H1 (cell line): Measurements from ENCODE around the gene MOB2. TPM values are rescaled to one million over a fixed set of nuclear protein-coding genes. Genes with fewer than 3 reads are reported as not detected.

Experiments used
- GABPA ChIP-seq: IDR thresholded peaks from 2 replicates; pipeline ENCODE4 v1.6.1; 2011; ENCODE audit warnings: mild to moderate bottlenecking, low read length, moderate library complexity, borderline replicate concordance; ENCODE audit not compliant: insufficient read depth
- KDM1A ChIP-seq: fragments of 200-600, 300-600 bp; sonication (generic); IDR thresholded peaks from 2 replicates; pipeline ENCODE4 v1.7.1; 2016; ENCODE audit warnings: mild to moderate bottlenecking, low read length, borderline replicate concordance
- NANOG ChIP-seq: IDR thresholded peaks from 2 replicates; pipeline ENCODE4 v1.6.1; 2011; ENCODE audit warnings: low read length, low read depth, mild to moderate bottlenecking, inconsistent platforms; ENCODE audit not compliant: insufficient read depth, poor library complexity, severe bottlenecking
- SIN3A ChIP-seq, 2 experiments: IDR thresholded peaks in 1 of 2; conservative IDR thresholded peaks in 1 of 2; 2 replicates each; pipeline ENCODE4 v1.6.1; 2011 to 2012; ENCODE audit warnings: low read length in 2 of 2, improper control_type of control experiment in 1 of 2, low read depth in 1 of 2, mild to moderate bottlenecking in 1 of 2
- TCF12 ChIP-seq: IDR thresholded peaks from 2 replicates; pipeline ENCODE4 v1.6.1; 2011; ENCODE audit warnings: low read depth, mild to moderate bottlenecking, low read length
- polyA plus RNA-seq, 7 experiments: library from polyadenylated mRNA; depleted of rRNA in 3 of 7; stranded (reverse) in 5 of 7; unstranded in 2 of 7; fragments of >200 nt in 5 of 7; fragments of 200-250 nt in 2 of 7; gene quantifications; 1 replicate in 5 of 7; 2 replicates in 1 of 7; 4 replicates in 1 of 7; pipeline versions ENCODE4 v1.2.1 to v1.2.3, GENCODE V29; 2011 to 2013; ENCODE audit warnings: missing spikeins in 2 of 7, mixed read lengths in 2 of 7
- total RNA-seq: library from RNA; stranded (reverse); fragmentation: NEBNext Ultra II Directional; extraction: Animal tissue kit (Norgen Biotek cat#: 25700); gene quantifications from 2 replicates; pipeline ENCODE4 v1.2.1, GENCODE V29; 2021
- TF ChIP-seq, protein P1 (sequence below): IDR thresholded peaks from 2 replicates; pipeline ENCODE4 v1.6.1; 2012; ENCODE audit warnings: inconsistent platforms

Gene MOB2
- total and polyA plus RNA-seq, 2 of the 8 experiments (the other 6 are each of a cell fraction or from before 2014, with no cell fraction given) = 18.6 to 28.2 TPM

DNA sequence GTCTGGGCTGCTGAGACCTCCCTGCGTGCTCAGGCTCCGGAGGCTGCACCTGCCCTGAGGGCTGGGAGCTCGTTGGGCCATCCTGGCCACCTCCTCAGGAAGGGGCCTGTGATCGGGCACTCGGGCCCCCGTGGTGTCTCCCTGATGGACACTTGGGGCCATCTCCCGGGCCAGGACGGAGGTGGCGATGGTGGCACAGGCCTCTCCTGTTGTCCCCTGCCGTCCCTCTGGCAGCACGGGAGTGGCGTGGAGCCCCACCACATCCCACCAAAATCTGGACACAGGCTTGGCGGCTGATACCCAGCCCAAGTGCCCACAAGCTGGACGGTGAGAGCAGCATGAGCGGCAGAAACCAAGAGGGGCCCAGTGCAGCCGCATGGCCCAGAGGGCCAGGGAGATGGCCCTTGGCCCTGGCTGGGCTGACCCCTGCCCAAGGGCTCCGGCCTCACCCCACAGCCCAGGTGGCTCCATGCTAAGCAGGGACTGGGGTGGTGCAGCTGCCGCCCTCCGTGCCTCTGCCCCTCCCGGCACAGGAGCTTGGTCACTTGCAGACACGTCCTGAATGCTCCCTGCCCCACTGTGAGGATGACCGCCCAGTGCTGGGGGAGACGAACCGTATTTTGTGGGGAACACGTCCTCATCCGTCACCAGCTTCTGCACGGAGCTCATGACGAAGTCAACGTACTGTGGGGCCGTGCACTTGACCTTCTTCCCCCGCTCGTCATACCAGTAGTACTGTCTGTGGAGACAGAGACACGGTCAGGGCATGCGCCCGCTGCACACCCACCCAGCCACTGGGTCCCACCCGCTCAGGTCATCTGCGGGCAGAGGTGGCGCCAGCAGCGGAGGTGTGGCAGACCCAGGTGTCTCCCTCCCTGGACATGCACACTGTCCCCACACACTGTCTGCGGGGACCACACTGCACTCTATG is 15.6 kb downstream of the MOB2 start (continued):
- TF ChIP-seq GABPA = no peak
- TF ChIP-seq SIN3A (conservative IDR thresholded peaks at IDR 0.05 in 1 of 2, IDR thresholded peaks at IDR 0.05 in 1 of 2; ENCODE audit: low read depth in 1 of 2, low read length in 2 of 2) = no peak
- no peak for TF ChIP-seq KDM1A
- TF ChIP-seq NANOG = no peak
- TF ChIP-seq TCF12 = no peak
- TF ChIP-seq, protein P1, sequence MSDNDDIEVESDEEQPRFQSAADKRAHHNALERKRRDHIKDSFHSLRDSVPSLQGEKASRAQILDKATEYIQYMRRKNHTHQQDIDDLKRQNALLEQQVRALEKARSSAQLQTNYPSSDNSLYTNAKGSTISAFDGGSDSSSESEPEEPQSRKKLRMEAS = no peak
